NCI-H2196 (cell line): Measurements from ENCODE around the gene CCNT2.
"Not testable (repeated sequence)": the region's sequence is repeated elsewhere in the genome, so short reads cannot be mapped to it uniquely, and the experiment has no call there.

Source experiments
- DNase-seq: peaks from one replicate; lab custom pipeline; 2025; ENCODE audit not compliant: unreplicated experiment; lab: John Stamatoyannopoulos, UW

CCNT2 gene

GRCh38 chr2:134917888-134918525 lies 615 bp upstream of the CCNT2 start:
- DNase-seq: peak; percentile 99

GRCh38 chr2:134919341-134920210 lies 954 bp downstream of the CCNT2 start:
- peak; percentile 25 for DNase-seq

GRCh38 chr2:134924912-134925311 lies 6.3 kb downstream of the CCNT2 start:
- no peak for DNase-seq

- no peak for DNase-seq
Measured at GRCh38 chr2:134926231-134926931, 7.8 kb downstream of the CCNT2 start.

DNA sequence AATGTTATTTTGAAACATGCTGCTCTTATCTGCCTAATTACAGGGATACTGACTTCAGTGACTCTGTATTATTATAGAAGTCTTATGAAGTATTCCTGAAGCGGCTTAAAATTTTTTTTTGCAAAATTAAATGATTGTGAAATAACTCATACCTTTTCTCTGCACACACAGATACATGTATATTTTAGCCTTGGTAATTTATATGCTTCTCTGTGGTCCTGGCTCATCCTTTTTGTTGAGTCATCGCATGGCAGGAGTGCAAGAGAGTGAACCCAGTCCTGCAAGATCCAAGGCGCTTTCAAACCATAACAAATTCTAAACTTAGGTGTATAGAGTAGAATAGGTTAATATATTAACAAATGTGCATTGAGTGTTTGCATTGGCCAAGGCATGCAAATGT lies 8.6 kb downstream of the CCNT2 start:
- no peak for DNase-seq

DNA sequence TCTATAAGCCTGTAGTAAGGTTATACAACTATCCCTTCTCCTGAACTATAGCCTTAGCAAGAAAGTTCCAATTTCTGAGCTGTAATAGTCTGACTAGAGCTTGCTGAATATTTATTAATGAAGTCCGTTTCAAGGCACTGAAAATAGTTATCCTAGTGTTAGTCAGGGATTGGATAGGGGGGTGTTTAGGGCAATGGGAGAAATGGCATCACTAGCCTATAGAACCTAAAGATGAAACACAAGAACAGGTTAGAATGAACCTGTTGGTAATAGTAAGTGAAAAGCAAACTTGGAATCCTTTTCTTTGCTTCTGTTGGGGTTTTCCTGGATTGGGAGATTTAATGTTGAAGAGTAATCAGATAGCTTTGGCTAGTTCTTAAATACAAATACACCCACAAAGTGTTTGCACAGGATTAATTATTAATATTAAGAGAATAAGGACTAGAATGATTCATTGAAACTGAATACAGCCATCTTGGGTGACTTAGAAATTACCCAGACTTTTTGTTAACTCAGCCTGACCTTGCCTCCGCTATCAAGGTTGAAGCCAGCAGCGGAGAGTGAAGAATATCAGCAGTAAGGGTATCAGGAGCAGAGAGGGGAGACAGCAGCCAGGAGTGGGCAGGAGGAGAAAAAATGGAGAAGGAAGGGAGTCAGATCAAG lies 14.4 kb downstream of the CCNT2 start:
- no peak for DNase-seq

GRCh38 chr2:134933732-134934131 lies 15.1 kb downstream of the CCNT2 start:
- no peak for DNase-seq

GRCh38 chr2:134934150-134934549 lies 15.5 kb downstream of the CCNT2 start:
- no peak for DNase-seq

DNA sequence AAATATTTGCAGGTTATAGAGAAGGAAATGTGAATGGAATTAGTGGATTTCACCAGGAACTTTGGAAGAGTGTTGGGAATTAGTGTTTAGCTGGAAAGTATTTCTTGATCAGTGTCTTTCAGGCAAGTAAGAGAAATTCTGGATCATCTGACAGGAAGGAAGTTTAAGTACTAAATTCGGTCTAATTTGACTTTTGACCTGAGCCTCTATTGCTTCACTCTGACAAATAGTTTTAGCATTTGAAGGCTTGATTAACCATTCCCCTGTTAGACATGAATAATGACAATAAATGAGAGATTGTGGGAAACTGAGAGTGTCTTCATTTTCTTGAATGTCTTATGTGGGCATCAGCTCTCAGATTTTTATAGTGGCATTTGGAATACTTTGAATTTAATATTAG lies 16.0 kb downstream of the CCNT2 start:
- DNase-seq: no peak

DNA sequence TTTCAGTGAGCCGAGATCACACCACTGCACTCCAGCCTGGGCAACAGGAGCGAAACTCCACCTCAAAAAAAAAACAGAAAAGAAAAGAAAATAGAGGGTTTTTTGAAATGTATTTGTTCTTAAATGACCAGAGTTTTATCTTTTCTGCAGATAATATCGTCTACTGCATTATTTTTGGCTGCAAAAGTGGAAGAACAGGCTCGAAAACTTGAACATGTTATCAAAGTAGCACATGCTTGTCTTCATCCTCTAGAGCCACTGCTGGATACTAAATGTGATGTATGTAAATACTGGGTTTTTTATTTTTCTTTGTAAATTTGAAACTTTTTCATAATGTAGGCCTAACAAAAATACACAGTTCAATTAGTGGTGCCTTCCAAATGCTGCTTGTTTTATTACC lies 18.1 kb downstream of the CCNT2 start:
- peak; percentile 16 for DNase-seq

DNA sequence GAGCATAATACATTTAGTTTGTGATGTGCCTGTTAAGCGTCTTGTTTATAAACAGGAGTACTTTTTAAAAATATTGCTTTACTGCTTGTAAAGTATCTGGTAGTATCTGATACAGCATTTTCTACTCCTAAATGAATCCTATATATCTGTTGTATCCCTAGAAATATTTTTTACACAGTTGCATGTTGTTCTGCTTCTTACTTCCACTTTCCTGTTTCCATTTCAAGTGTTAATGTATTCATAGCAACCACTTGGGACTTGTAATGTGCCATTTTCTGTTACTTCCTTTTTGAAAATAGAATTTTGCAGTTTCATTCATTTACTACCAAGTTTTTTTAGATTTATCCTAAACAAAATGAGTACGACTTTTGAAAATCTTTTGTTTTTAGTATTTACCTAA lies 24.9 kb downstream of the CCNT2 start:
- no peak for DNase-seq

DNA sequence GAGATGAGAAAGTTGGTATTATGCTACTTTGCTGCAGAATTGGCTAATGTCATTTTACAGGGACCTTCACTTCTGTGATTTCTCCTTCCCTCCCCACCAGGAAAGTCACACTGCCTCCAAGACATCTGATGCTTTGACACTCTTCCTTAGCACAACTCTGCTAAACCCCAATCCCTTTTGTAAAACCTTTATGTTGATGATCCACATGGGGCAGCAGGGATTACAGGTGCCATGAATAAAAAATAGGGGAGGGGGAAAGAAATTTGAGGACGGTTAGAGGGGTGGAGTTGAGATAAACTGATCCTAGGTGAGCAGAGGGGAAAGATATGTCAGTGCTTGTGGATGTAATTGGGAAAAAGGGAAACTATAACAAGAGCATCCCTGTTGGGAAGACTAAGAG lies 26.4 kb downstream of the CCNT2 start:
- no peak for DNase-seq

DNA sequence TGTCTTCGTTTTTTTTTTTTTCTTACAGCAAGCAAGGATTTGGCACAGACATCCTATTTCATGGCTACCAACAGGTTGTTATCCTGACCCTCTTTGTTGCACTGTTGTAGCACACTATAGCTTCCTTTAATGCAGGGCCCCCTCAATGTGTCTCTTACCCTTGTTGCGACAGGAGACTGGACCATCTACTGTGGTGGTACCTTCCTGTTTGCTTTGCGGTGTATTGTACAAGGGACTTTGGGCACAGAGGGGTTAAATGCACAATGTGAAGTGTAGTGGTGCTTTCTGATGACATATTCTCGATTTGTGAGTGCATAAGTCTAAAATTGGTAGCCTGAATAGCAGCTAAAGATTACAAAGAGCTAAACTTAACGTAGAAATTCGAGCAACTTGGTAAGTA lies 27.5 kb downstream of the CCNT2 start:
- no peak for DNase-seq

- DNase-seq: no peak
Measured at GRCh38 chr2:134949981-134950708, 31.5 kb downstream of the CCNT2 start.

- no peak for DNase-seq
Measured at GRCh38 chr2:134950886-134951285, 32.3 kb downstream of the CCNT2 start.

GRCh38 chr2:134952608-134953007 lies 34.0 kb downstream of the CCNT2 start:
- DNase-seq: no peak

DNA sequence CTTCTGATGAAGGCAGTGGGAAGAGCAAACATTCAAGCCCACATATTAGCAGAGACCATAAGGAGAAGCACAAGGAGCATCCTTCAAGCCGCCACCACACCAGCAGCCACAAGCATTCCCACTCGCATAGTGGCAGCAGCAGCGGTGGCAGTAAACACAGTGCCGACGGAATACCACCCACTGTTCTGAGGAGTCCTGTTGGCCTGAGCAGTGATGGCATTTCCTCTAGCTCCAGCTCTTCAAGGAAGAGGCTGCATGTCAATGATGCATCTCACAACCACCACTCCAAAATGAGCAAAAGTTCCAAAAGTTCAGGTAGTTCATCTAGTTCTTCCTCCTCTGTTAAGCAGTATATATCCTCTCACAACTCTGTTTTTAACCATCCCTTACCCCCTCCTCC lies 35.4 kb downstream of the CCNT2 start:
- DNase-seq: no peak

GRCh38 chr2:134955744-134956143 lies 37.1 kb downstream of the CCNT2 start:
- DNase-seq: no peak

DNA sequence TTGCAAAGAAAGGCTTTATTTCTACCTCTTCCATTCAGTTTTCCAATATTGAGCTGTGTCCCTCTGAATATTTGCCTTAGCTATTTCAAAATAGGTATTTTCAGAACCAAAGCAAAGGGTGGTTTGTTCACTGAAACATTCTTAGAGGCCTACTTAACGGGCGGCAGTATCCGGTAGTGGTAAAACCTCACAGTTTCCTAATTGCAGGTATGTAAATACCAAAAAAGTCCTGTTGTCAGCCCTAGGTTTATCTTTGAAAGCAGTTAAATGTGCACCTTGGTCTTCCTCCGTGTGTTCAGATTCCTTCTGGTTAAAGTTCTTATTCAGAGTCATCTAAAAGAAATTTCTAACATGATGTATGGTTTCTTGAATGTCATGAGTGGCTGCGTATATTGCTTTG lies 38.9 kb downstream of the CCNT2 start:
- DNase-seq: no peak

GRCh38 chr2:134967166-134967565 lies 48.5 kb downstream of the CCNT2 start:
- DNase-seq: not testable (repeated sequence)
